ENCODE results near the gene PARD3.

The PARD3 gene

GRCh38 chr10:34314457-34314856, 500.6 kb downstream of the PARD3 start:
- no peak overlapping the region for H3K27ac ChIP-seq
- TF ChIP-seq, protein P1, sequence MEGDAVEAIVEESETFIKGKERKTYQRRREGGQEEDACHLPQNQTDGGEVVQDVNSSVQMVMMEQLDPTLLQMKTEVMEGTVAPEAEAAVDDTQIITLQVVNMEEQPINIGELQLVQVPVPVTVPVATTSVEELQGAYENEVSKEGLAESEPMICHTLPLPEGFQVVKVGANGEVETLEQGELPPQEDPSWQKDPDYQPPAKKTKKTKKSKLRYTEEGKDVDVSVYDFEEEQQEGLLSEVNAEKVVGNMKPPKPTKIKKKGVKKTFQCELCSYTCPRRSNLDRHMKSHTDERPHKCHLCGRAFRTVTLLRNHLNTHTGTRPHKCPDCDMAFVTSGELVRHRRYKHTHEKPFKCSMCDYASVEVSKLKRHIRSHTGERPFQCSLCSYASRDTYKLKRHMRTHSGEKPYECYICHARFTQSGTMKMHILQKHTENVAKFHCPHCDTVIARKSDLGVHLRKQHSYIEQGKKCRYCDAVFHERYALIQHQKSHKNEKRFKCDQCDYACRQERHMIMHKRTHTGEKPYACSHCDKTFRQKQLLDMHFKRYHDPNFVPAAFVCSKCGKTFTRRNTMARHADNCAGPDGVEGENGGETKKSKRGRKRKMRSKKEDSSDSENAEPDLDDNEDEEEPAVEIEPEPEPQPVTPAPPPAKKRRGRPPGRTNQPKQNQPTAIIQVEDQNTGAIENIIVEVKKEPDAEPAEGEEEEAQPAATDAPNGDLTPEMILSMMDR (conservative IDR thresholded peaks at IDR 0.05; ENCODE audit: low read depth) = no peak
- POLR2A ChIA-PET (ENCODE audit: low non-redundant PET) = no interaction called here
- no peak for DNase-seq (ENCODE audit: low spot score)
- CTCF ChIA-PET = interaction anchor here (0.6 kb wide), 2 partner anchors 680 to 1250 kb away, joined by 3 read pairs; no protein-coding TSS in a partner anchor

DNA sequence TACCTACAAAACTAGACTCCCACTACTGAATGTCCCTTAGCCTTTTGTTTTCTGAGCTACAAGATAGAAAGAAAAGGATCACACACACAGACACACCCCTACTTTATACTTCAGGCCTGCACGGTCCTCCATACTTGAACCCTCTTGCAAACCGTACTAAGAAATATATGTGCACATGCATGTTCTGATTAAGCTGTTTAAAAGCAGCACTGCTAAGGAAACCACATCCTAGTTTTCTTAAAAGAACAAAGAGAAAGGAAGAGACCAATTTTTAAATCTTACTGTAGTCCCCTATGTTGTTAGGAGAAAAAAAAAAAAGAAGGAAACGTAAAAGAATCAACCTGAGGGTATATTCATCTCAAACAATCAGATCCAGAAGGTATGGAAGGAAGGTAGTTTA, 501.2 kb downstream of the PARD3 start:
- CTCF ChIA-PET = interaction anchor here (0.6 kb wide), 3 partner anchors 94 to 681 kb away, joined by 3 read pairs; no protein-coding TSS in a partner anchor
- TF ChIP-seq, protein P1 (conservative IDR thresholded peaks at IDR 0.05; ENCODE audit: low read depth) = no peak
- no peak for DNase-seq (ENCODE audit: low spot score)
- POLR2A ChIA-PET (ENCODE audit: low non-redundant PET) = no interaction called here
- H3K27ac ChIP-seq = no peak overlapping the region

DNA sequence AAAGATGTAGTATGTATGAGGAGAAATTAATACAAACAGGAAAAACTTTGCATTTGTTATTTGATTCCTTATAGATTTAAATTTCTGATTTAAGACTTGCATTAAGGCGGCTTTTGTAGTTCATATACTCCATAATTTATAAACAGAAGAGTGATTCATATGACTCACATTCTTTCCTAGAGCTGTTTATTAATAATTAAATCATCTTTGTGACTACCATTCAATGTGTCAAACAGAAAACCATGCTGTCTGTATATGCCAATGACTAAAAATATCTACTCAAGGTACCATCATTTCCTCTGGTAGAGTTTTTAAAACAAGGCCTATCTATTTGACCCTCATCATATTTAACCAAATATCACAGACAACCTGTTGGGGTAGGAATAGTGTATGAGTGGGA, 501.7 kb downstream of the PARD3 start:
- TF ChIP-seq, protein P1 (conservative IDR thresholded peaks at IDR 0.05; ENCODE audit: low read depth) = no peak
- DNase-seq (ENCODE audit: low spot score) = no peak
- POLR2A ChIA-PET (ENCODE audit: low non-redundant PET) = no interaction called here
- CTCF ChIA-PET = interaction anchor here (0.6 kb wide), 2 partner anchors 95 to 260 kb away, joined by 3 read pairs; no protein-coding TSS in a partner anchor
- no peak overlapping the region for H3K27ac ChIP-seq

DNA sequence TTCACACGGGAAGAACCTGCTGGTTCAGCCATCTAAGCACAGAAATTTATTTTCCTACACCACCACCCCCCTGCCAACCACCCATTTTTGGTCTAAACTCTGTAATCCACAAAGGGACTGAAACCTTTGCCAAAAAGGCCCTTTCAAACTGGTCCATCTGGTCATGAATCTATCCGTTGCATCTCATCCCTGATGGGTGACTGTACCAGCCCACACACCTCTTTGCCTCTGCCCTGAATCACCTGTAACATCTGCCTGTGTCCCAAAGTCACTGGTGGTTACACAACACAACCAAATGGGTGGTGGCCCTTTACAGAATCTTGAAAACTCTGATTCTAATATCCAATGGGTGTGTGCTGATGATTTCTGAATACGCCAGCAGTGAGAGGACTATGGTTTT, 503.4 kb downstream of the PARD3 start:
- no peak overlapping the region for H3K27ac ChIP-seq
- POLR2A ChIA-PET (ENCODE audit: low non-redundant PET) = no interaction called here
- TF ChIP-seq, protein P1 (conservative IDR thresholded peaks at IDR 0.05; ENCODE audit: low read depth) = no peak
- CTCF ChIA-PET = no interaction called here
- DNase-seq (ENCODE audit: low spot score) = no peak

GRCh38 chr10:34310234-34310633, 504.9 kb downstream of the PARD3 start:
- CTCF ChIA-PET = no interaction called here
- POLR2A ChIA-PET (ENCODE audit: low non-redundant PET) = no interaction called here
- TF ChIP-seq, protein P1 (conservative IDR thresholded peaks at IDR 0.05; ENCODE audit: low read depth) = no peak
- DNase-seq (ENCODE audit: low spot score) = no peak
- H3K27ac ChIP-seq = no peak overlapping the region

DNA sequence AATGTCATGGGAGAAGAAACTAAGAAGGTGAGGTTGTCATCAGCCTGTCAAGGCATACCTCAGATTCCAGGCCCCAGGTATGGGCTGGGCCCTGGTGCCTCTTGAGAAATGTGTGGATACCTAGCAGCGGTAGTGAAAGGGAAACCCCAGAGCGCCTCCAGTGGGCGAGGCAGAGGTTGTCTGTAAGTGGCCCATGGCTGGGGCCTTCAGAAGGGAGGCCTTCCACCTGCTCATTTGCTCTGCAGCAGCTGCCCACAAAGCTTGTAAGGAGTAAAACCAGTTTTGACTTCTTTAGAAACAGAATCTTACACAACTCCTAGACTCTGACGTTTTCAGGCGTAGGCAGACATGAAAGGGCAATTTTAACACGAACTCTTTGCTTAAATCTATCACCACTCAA, 509.9 kb downstream of the PARD3 start:
- TF ChIP-seq, protein P1 (conservative IDR thresholded peaks at IDR 0.05; ENCODE audit: low read depth) = no peak
- H3K27ac ChIP-seq = no peak overlapping the region
- ChIA-PET CTCF (no interaction called here), POLR2A (ENCODE audit: low non-redundant PET) (no interaction called here)
- peak; percentile 47 for DNase-seq (ENCODE audit: low spot score)

DNA sequence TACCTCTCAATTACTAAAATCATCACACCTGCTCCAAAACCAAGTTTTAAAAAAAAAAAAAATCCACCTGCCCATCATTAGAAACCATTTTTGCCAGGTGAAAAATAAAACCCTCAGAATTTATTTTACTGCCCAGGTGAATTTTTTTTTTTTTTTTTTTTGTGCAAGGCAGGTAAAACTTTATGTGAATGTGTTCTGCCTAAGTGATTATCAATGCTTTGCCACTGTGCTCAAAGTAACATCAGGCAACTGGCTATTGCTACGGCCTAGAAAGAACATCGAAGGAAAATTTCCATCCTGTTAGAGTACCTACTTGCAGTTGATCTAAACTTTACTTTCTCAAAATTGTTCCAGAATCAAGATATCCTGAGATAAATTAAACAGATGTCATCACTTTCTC, 512.1 kb downstream of the PARD3 start:
- ChIA-PET POLR2A (ENCODE audit: low non-redundant PET) (no interaction called here), CTCF (interaction anchor here (0.6 kb wide), 2 partner anchors 21 to 1058 kb away, joined by 3 to 6 read pairs; no protein-coding TSS in a partner anchor)

More for the DNA sequence above, 512.1 kb downstream of the PARD3 start:
- no peak overlapping the region for H3K27ac ChIP-seq
- DNase-seq (ENCODE audit: low spot score) = no peak
- TF ChIP-seq, protein P1 (conservative IDR thresholded peaks at IDR 0.05; ENCODE audit: low read depth) = no peak

Measured in RWPE1 (cell line).